Testis (tissue), 2 donors: ENCODE results near the gene FKBP10.
"Not testable (repeated sequence)": the region's sequence is repeated elsewhere in the genome, so short reads cannot be mapped to it uniquely, and the experiment has no call there.

ENCODE experiments used
- POLR2A ChIP-seq: fragments of 450-650 bp; IDR thresholded peaks from one replicate; pipeline ENCODE4 v1.6.1; 2017; ENCODE audit warnings: antibody characterized with exemption, mild to moderate bottlenecking, moderate library complexity
- TF ChIP-seq, protein P1 (sequence below), 3 experiments: fragments of 450-650 bp in 2 of 3; fragments of 200-600 bp in 1 of 3; sonication (generic) in 1 of 3; IDR thresholded peaks; one replicate each; pipeline ENCODE4 v1.5.1; 2016 to 2019; ENCODE audit warnings: antibody characterized with exemption in 3 of 3, mild to moderate bottlenecking in 2 of 3, moderate library complexity in 1 of 3

DNA sequence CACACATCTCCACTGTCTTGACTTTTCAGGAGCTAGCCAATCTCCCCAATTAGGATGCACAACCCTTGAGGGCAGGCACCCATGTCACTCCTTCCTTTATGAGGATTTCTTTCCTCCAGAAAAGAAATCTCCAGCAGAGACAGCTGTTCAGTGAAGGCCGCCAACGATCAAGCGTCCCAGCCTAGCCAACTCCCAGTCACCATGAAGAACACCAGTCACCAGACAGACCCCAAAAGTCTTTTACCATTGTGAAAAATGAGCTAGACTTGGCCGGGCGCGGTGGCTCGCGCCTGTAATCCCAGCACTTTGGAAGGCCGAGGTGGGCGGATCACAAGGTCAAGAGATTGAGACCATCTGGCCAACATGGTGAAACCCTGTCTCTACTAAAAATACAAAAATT lies 17.2 kb downstream of the FKBP10 start:
- TF ChIP-seq, protein P1, sequence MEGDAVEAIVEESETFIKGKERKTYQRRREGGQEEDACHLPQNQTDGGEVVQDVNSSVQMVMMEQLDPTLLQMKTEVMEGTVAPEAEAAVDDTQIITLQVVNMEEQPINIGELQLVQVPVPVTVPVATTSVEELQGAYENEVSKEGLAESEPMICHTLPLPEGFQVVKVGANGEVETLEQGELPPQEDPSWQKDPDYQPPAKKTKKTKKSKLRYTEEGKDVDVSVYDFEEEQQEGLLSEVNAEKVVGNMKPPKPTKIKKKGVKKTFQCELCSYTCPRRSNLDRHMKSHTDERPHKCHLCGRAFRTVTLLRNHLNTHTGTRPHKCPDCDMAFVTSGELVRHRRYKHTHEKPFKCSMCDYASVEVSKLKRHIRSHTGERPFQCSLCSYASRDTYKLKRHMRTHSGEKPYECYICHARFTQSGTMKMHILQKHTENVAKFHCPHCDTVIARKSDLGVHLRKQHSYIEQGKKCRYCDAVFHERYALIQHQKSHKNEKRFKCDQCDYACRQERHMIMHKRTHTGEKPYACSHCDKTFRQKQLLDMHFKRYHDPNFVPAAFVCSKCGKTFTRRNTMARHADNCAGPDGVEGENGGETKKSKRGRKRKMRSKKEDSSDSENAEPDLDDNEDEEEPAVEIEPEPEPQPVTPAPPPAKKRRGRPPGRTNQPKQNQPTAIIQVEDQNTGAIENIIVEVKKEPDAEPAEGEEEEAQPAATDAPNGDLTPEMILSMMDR (IDR thresholded peaks at IDR 0.05): not testable (repeated sequence)
- TF ChIP-seq POLR2A: not testable (repeated sequence)
